Activated effector memory CD4-positive, alpha-beta T cell treated with Interleukin-2 at 50 U/mL for 16 hours (primary cell): Measurements from ENCODE around the gene PEAR1.

Source experiments
- DNase-seq: peaks from one replicate; pipeline ENCODE4 v3.0.0-alpha.2; 2020

PEAR1 gene

GRCh38 chr1:156893048-156893953, at the start of gene PEAR1:
Gene PEAR1, plus strand, starts transcription at chr1:156893718. Its CDS starts 10,209 bp downstream, at chr1:156903927.
- DNase-seq: no peak

GRCh38 chr1:156844102-156844501, 49.4 kb upstream of the PEAR1 start:
- no peak for DNase-seq

- DNase-seq: no peak
These were observed 48.9 kb upstream of the PEAR1 start for GRCh38 chr1:156844638-156845037.

- DNase-seq: no peak
These were observed 48.2 kb upstream of the PEAR1 start for GRCh38 chr1:156845055-156845952.

GRCh38 chr1:156845953-156846545, 47.5 kb upstream of the PEAR1 start:
- no peak for DNase-seq

- no peak for DNase-seq
These were observed 46.9 kb upstream of the PEAR1 start for GRCh38 chr1:156846643-156847042.

- no peak for DNase-seq
These were observed 45.7 kb upstream of the PEAR1 start for GRCh38 chr1:156847591-156848460.

- DNase-seq: peak; percentile 69
These were observed 44.9 kb upstream of the PEAR1 start for GRCh38 chr1:156848461-156849150.

GRCh38 chr1:156849151-156849496, 44.4 kb upstream of the PEAR1 start:
- DNase-seq: no peak

GRCh38 chr1:156851779-156852417, 41.6 kb upstream of the PEAR1 start:
- no peak for DNase-seq

GRCh38 chr1:156852418-156852874, 41.1 kb upstream of the PEAR1 start:
- DNase-seq: no peak

GRCh38 chr1:156853761-156854160, 39.8 kb upstream of the PEAR1 start:
- DNase-seq: no peak

GRCh38 chr1:156854634-156855033, 38.9 kb upstream of the PEAR1 start:
- DNase-seq: no peak

GRCh38 chr1:156856282-156856785, 37.2 kb upstream of the PEAR1 start:
- no peak for DNase-seq

- no peak for DNase-seq
These were observed 36.0 kb upstream of the PEAR1 start for GRCh38 chr1:156857532-156857931.

GRCh38 chr1:156858555-156858956, 35.0 kb upstream of the PEAR1 start:
- DNase-seq: no peak

- no peak for DNase-seq
These were observed 34.5 kb upstream of the PEAR1 start, which contains the start of gene INSRR for GRCh38 chr1:156858959-156859522. Gene INSRR, minus strand, starts transcription at chr1:156859117. Its CDS starts 496 bp downstream, at chr1:156858621.

- peak; percentile 15 for DNase-seq
These were observed 33.9 kb upstream of the PEAR1 start for GRCh38 chr1:156859523-156860112.

- peak; percentile 49 for DNase-seq
These were observed 33.3 kb upstream of the PEAR1 start for GRCh38 chr1:156860113-156860627.
